Activated naive CD4-positive, alpha-beta T cell treated with anti-CD3 and anti-CD28 coated beads, Interleukin-2, amount 10 ng/mL, durations not matched to agents 7 days and 5 days (primary cell): ENCODE results near the gene ANGPT4.

Experiments used
- CTCF ChIA-PET: fragments of 350-600 bp; sonication (Branson Sonifier 250); formaldehyde crosslinking; loops from one replicate; lab custom pipeline; 2021; ENCODE audit warnings: antibody characterized with exemption; lab: Charles Lee
- DNase-seq: peaks from one replicate; pipeline ENCODE4 v3.0.0-alpha.2; 2020
- H3K27ac Mint-ChIP-seq: one replicate; pipeline ENCODE4 v1.8.0; 2021; ENCODE audit warnings: mild to moderate bottlenecking, moderate library complexity, mixed read lengths
- H3K27me3 Mint-ChIP-seq: one replicate; pipeline ENCODE4 v1.8.0; 2021; ENCODE audit warnings: mild to moderate bottlenecking, mixed read lengths
- H3K36me3 Mint-ChIP-seq: one replicate; pipeline ENCODE4 v1.8.0; 2021; ENCODE audit warnings: mixed read lengths
- H3K4me1 Mint-ChIP-seq: one replicate; pipeline ENCODE4 v1.8.0; 2021; ENCODE audit warnings: mixed read lengths
- H3K4me3 Mint-ChIP-seq: one replicate; pipeline ENCODE4 v1.8.0; 2021; ENCODE audit warnings: mild to moderate bottlenecking, moderate library complexity, mixed read lengths
- H3K9me3 Mint-ChIP-seq: one replicate; pipeline ENCODE4 v1.8.0; 2021; ENCODE audit warnings: mixed read lengths

ANGPT4 gene

DNA sequence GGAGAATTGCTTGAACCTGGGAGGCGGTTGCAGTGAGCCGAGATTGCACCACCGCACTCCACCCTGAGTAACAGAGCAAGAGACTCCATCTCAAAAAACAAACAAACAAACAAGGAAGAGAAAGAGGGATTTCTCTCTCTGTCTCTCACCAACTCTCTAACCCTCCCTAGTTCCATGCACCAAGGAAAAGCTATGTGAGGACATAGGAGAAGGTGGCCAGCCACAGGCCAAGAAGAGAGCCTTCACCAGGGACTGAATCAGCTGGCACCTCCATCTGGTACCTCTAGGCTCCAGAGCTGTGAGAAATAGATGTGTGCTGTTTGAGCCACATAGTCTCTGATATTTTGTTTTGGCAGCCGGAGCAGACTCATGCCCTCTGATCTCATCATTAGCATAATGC lies 91.6 kb downstream of the ANGPT4 start:
- H3K9me3 Mint-ChIP-seq: no peaks in the 10 kb centered on the region
- peaks cover 4% of the 10 kb centered on the region for H3K4me1 Mint-ChIP-seq
- no peak overlapping the region for H3K4me3 Mint-ChIP-seq
- CTCF ChIA-PET: no interaction called here
- DNase-seq: no peak
- H3K36me3 Mint-ChIP-seq: no peaks in the 10 kb centered on the region
- peaks cover 33% of the 10 kb centered on the region for H3K27me3 Mint-ChIP-seq
- H3K27ac Mint-ChIP-seq: no peak overlapping the region

DNA sequence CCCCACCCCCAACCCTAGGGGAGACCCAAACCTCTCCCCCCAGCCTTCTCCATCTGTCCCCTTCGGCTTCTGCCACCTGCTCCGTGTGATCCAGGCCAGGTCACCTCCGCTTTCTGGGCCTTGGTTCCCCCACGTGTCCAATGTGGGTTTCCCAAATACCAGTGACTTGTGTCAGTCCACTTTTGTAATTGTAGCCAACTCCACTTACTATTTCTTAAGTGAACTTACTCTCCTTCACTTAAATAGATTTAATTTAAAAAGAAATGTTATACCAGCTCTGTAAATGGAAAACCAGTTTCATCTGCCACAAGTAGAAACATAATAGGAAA lies 92.6 kb downstream of the ANGPT4 start:
- CTCF ChIA-PET: no interaction called here

GRCh38 chr20:822651-823573 lies 93.2 kb downstream of the ANGPT4 start:
- H3K27me3 Mint-ChIP-seq: peaks cover 29% of the 10 kb centered on the region
- no peaks in the 10 kb centered on the region for H3K36me3 Mint-ChIP-seq
- DNase-seq: no peak
- CTCF ChIA-PET: no interaction called here
- peaks cover 4% of the 10 kb centered on the region for H3K4me1 Mint-ChIP-seq
- no peak overlapping the region for H3K27ac Mint-ChIP-seq
- H3K4me3 Mint-ChIP-seq: no peak overlapping the region
- H3K9me3 Mint-ChIP-seq: no peaks in the 10 kb centered on the region

More for the DNA sequence above, 92.6 kb downstream of the ANGPT4 start:
- no peak for DNase-seq
- Mint-ChIP-seq H3K9me3 (no peaks in the 10 kb centered on the region), H3K4me1 (peaks cover 4% of the 10 kb centered on the region), H3K4me3 (no peak overlapping the region), H3K27ac (no peak overlapping the region), H3K36me3 (no peaks in the 10 kb centered on the region), H3K27me3 (peaks cover 29% of the 10 kb centered on the region)

GRCh38 chr20:821731-822065 lies 94.4 kb downstream of the ANGPT4 start:
- no peaks in the 10 kb centered on the region for H3K9me3 Mint-ChIP-seq
- H3K4me3 Mint-ChIP-seq: no peak overlapping the region
- H3K27ac Mint-ChIP-seq: no peak overlapping the region
- H3K27me3 Mint-ChIP-seq: peaks cover 30% of the 10 kb centered on the region
- DNase-seq: no peak
- peaks cover 4% of the 10 kb centered on the region for H3K4me1 Mint-ChIP-seq
- CTCF ChIA-PET: no interaction called here
- H3K36me3 Mint-ChIP-seq: no peaks in the 10 kb centered on the region

- CTCF ChIA-PET: no interaction called here
- no peak for DNase-seq
- H3K4me1 Mint-ChIP-seq: peaks cover 4% of the 10 kb centered on the region
Observed at GRCh38 chr20:821046-821730, 94.9 kb downstream of the ANGPT4 start.

DNA sequence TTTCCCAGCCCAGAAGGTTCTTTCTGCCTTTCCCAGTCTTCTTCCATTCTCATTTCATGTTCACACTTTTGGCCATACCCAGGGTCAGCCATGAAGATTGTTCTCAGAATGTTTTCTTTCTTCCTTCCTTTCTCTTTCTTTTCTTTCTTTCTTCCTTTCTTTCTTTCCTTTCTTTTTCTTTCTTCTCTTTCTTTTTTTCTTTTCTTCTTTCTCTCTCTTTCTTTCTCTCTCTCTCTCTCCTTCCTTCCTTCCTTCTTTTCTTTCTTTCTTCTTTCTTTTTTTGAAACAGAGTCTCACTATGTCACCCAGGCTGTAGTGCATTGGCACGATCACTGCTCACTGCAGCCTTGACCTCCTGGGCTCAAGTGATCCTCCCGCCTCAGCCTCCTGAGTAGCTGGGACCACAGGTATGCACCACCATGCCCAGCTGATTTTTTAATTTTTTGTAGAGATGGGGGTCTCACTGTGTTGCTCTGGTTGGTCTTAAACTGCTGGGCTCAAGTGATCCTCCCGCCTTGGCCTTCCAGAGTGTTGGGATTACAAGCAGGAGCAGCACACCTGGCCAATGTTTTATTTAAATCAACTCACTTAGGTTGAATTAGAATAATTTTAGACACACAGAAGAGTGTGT lies 95.7 kb downstream of the ANGPT4 start:
- H3K4me1 Mint-ChIP-seq: peaks cover 6% of the 10 kb centered on the region
- H3K4me3 Mint-ChIP-seq: no peak overlapping the region
- no peaks in the 10 kb centered on the region for H3K36me3 Mint-ChIP-seq
- CTCF ChIA-PET: no interaction called here
- H3K9me3 Mint-ChIP-seq: no peaks in the 10 kb centered on the region
- H3K27ac Mint-ChIP-seq: peak overlapping the region; percentile 55
- H3K27me3 Mint-ChIP-seq: peaks cover 35% of the 10 kb centered on the region
- DNase-seq: no peak

More at GRCh38 chr20:821046-821730, 94.9 kb downstream of the ANGPT4 start:
- Mint-ChIP-seq H3K27me3 (peaks cover 31% of the 10 kb centered on the region), H3K4me3 (no peak overlapping the region), H3K27ac (no peak overlapping the region), H3K9me3 (no peaks in the 10 kb centered on the region), H3K36me3 (no peaks in the 10 kb centered on the region)
